ENCODE measurements around the gene SLC25A18. TPM values are rescaled to one million over a fixed set of nuclear protein-coding genes. Genes with fewer than 3 reads are reported as not detected.

SLC25A18 gene
- total and polyA plus RNA-seq, 3 donors from 2014 or later = 6.8 to 14.9 (median 11.9) TPM

- H3K27ac ChIP-seq = peak overlapping the region; percentile 99
- 34 to 35% methylated on average over 10 of the region's 10 CpGs for WGBS, 2 donors
Measured at GRCh38 chr22:17637490-17638181, 74.3 kb downstream of the SLC25A18 start.

GRCh38 chr22:17638182-17638431, 74.8 kb downstream of the SLC25A18 start:
- WGBS, 2 donors = 0 to 1% methylated on average over 10 of the region's 10 CpGs
- no peaks in the 10 kb centered on the region for H3K36me3 ChIP-seq (ENCODE audit: low read depth, missing control alignments)

More at GRCh38 chr22:17637490-17638181, 74.3 kb downstream of the SLC25A18 start:
- TF ChIP-seq POLR2A (IDR thresholded peaks at IDR 0.05) (no peak), CTCF (IDR thresholded peaks at IDR 0.05) (no peak)
- H3K4me1 ChIP-seq = peaks cover 35% of the 10 kb centered on the region
- intact Hi-C loops (cut with DNase I; ENCODE audit: low total_unique reads) = no loop called here
- peak; percentile 76 for DNase-seq
- no peaks in the 10 kb centered on the region for H3K36me3 ChIP-seq (ENCODE audit: low read depth, missing control alignments)
- H3K27me3 ChIP-seq = no peaks in the 10 kb centered on the region
- peak overlapping the region; percentile 85 to 97 for H3K4me3 ChIP-seq
- no peaks in the 10 kb centered on the region for H3K9me3 ChIP-seq

GRCh38 chr22:17638432-17639246, 75.3 kb downstream of the SLC25A18 start, which contains the start of gene BCL2L13:
Gene BCL2L13 (plus strand): TSS chr22:17638757. CDS start chr22:17655712, 16,955 bp downstream.
- Histone ChIP-seq H3K36me3 (ENCODE audit: low read depth, missing control alignments) (no peaks in the 10 kb centered on the region), H3K27ac (peak within 1 kb of the TSS; percentile 99), H3K4me1 (peaks cover 25% of the 10 kb centered on the region), H3K4me3 (peak within 1 kb of the TSS; percentile 85 to 97), H3K9me3 (no peaks in the 10 kb centered on the region), H3K27me3 (no peaks in the 10 kb centered on the region)
- WGBS, 2 donors = 1% methylated on average over 33 to 64 of the region's 70 CpGs
- peak in 2 of 3 experiments; percentile 12 to 27 for TF ChIP-seq CTCF (IDR thresholded peaks at IDR 0.05)
- peak; percentile 88 for TF ChIP-seq POLR2A (IDR thresholded peaks at IDR 0.05)
- peak; percentile 95 for DNase-seq
- intact Hi-C loops (cut with DNase I; ENCODE audit: low total_unique reads) = no loop called here

More at GRCh38 chr22:17638182-17638431, 74.8 kb downstream of the SLC25A18 start:
- no peaks in the 10 kb centered on the region for H3K9me3 ChIP-seq
- H3K4me1 ChIP-seq = peaks cover 30% of the 10 kb centered on the region
- no peaks in the 10 kb centered on the region for H3K27me3 ChIP-seq
- peak overlapping the region; percentile 99 for H3K27ac ChIP-seq
- H3K4me3 ChIP-seq = peak overlapping the region; percentile 85 to 97
- TF ChIP-seq CTCF (IDR thresholded peaks at IDR 0.05) (peak in 1 of 3 experiments; percentile 5), POLR2A (IDR thresholded peaks at IDR 0.05) (no peak)
- intact Hi-C loops (cut with DNase I; ENCODE audit: low total_unique reads) = no loop called here
- DNase-seq = peak; percentile 66

- intact Hi-C loops (cut with DNase I; ENCODE audit: low total_unique reads) = no loop called here
- peak; percentile 60 for DNase-seq
- no peaks in the 10 kb centered on the region for H3K36me3 ChIP-seq (ENCODE audit: low read depth, missing control alignments)
- peak overlapping the region; percentile 99 for H3K27ac ChIP-seq
- peak overlapping the region; percentile 85 to 97 for H3K4me3 ChIP-seq
- H3K27me3 ChIP-seq = no peaks in the 10 kb centered on the region
- H3K4me1 ChIP-seq = peaks cover 18% of the 10 kb centered on the region
- TF ChIP-seq POLR2A (IDR thresholded peaks at IDR 0.05) (no peak), CTCF (IDR thresholded peaks at IDR 0.05) (no peak)
- WGBS, 2 donors = 1 to 4% methylated on average over 8 of the region's 8 CpGs
- H3K9me3 ChIP-seq = no peaks in the 10 kb centered on the region
Measured at GRCh38 chr22:17639247-17639741, 76.0 kb downstream of the SLC25A18 start.

Other genes starting within 250 kb of the SLC25A18 start
- 10 to 100 TPM; 16.8 to 18.7 TPM for gene CECR2, start 194.0 kb upstream of the SLC25A18 start, total RNA-seq
- gene CECR2, start 194.0 kb upstream of the SLC25A18 start, polyA plus RNA-seq (ENCODE audit: insufficient read depth, low read depth, low replicate concordance) = 7.1 TPM
- gene ATP6V1E1, start 65.3 kb downstream of the SLC25A18 start, total RNA-seq = 100 to 1,000 TPM; 130 to 160 TPM
- gene ATP6V1E1, start 65.3 kb downstream of the SLC25A18 start, polyA plus RNA-seq (ENCODE audit: insufficient read depth, low read depth, low replicate concordance) = 146 TPM
- gene BCL2L13, start 75.3 kb downstream of the SLC25A18 start, total RNA-seq = 10 to 100 TPM; 74.1 to 80.2 TPM
- 60.1 TPM for gene BCL2L13, start 75.3 kb downstream of the SLC25A18 start, polyA plus RNA-seq (ENCODE audit: insufficient read depth, low read depth, low replicate concordance)
- gene BID, start 211.0 kb downstream of the SLC25A18 start, total RNA-seq = 1 to 10 TPM; 6.9 to 8.4 TPM
- 8.3 TPM for gene BID, start 211.0 kb downstream of the SLC25A18 start, polyA plus RNA-seq (ENCODE audit: insufficient read depth, low read depth, low replicate concordance)